NCI-H345 treated with DMSO at 0.1 percent for 48 hours (cell line): ENCODE data around the gene SCFD2.
"Not testable (repeated sequence)": the region's sequence is repeated elsewhere in the genome, so short reads cannot be mapped to it uniquely, and the experiment has no call there.

ENCODE experiments used
- DNase-seq: peaks from one replicate; lab custom pipeline; 2025; ENCODE audit not compliant: unreplicated experiment; lab: John Stamatoyannopoulos, UW

The SCFD2 gene

DNA sequence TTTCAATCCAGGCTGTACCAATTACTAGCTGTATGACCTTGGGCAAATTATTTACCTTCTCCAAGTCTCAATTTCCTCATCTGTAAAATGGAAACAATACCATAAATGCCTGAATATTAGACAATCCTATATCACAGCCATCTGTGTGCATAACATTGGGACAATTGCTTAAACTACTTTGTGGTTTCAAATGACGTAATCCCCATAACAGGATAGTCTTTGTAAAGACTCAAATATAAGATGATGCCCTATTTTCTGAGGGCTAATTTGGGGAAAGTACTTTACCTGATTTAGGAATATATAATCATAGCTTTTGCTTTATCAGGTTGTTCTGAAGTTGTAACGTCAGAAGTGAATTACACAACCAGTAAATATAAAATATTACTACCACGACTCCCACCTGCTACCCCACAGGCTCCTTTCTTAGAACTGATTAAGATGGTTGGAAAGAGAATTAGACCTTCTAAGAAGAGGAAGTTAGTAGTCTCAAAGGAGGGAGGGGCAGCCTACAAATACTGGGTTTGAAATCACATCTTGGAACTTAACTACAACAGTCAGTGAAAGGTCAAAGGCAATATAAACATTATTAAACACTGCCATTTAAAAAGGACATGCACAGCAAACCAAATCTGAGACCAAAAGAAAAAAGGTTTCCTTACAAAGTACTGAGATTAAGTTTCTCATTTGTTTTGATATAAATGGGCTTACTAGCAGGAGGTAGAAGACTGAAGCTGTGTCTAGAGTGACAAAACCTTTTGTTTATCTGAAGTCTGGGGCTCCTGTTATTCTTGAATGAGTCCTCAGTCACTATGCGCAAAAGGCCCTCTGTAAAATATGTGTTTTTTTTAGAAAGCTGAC is 215.0 kb downstream of the SCFD2 start:
- no peak for DNase-seq

GRCh38 chr4:53147711-53148110 is 218.2 kb downstream of the SCFD2 start:
- DNase-seq, result no peak

GRCh38 chr4:53147197-53147596 is 218.7 kb downstream of the SCFD2 start:
- no peak for DNase-seq

DNA sequence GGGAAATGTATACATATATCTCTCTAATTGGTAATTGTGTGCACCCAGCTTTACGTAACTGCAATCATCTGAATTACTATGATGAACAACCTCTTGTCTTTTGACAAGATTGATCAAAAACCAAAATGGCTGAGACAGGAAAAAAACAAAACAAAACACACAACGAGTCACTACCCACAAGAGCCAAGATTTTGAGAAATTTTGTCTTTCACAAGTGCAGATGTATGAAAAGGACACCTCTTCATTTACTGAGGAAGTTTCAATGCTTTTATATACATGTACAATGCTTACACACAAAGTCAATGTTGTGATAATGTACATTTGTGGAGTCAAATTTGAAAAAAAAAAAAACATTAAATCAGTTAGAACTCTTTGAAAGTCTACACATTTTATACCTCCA is 224.6 kb downstream of the SCFD2 start:
- no peak for DNase-seq

GRCh38 chr4:53139256-53139655 is 226.6 kb downstream of the SCFD2 start:
- DNase-seq, result not testable (repeated sequence)

GRCh38 chr4:53137468-53137867 is 228.4 kb downstream of the SCFD2 start:
- DNase-seq, result no peak

DNA sequence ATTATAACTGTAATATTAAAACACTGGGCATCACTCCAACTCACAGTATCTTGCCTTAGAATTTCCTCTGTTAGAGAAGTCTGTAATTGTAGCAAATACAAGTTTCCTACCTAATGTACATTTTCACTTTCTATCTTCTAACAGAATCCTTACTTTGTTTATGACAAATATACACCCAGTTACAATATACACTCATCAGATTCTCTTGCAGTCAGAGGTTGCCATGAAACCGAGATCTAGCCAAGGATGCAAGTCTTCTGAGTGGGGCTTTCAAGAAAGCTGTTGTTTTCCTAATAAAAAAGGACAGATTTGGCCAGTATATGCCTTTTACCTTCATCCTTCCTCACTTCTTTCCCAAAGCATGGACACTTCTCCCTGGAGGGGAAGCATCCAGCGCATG is 228.9 kb downstream of the SCFD2 start:
- DNase-seq, result no peak

GRCh38 chr4:53132132-53132891 is 233.5 kb downstream of the SCFD2 start:
- DNase-seq, result no peak

- DNase-seq, result no peak
Measured at GRCh38 chr4:53131562-53131925, 234.3 kb downstream of the SCFD2 start.

DNA sequence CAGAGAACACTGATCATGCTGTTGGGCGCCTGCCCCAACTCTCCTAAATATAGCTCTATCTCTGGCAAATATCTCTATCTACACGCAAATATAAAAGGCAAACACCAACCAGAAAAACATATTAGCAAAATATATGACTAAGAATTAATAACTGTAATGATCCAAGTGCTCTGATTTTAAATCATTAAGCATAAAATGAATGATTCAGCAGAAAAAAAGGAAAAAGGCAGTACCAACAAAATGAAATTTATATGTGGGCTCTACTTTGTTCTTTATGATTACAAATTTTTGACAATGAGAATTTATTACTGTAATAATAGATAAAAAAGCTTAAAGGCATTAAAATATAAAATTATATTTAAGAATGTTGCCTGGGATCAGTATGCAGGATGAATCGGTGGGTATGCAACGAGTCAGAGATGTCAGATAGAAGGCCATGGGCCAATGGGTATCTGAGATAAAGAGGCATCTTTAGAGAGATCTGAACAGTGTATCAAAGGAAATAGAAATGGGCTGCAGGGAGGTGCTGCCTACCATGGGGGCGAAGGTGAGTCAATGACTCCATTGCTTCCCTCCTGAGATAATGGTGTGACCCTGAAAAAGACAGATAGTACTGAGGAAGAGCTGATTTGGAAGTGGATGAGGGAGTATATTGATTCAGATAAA is 234.8 kb downstream of the SCFD2 start:
- no peak for DNase-seq

GRCh38 chr4:53128706-53129357 is 237.0 kb downstream of the SCFD2 start:
- DNase-seq, result no peak

DNA sequence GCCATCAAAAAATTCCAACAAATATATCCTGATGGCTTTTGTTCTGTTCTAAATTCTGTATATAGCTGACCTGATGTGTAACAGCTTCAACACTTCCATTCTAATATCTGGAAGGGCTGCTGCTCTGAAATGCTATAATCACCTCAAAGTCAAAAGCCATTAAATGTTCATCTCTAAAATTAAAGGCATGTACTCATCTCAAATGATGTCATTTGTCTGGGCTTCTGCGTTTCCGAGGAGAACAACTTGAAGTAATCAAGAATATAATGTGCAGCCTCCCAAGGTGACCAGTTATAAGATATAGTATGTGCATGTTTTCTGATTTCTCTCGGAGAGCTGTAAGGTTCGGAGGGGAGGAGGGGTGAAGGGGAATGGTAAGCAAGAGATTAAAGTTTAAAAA is 237.6 kb downstream of the SCFD2 start:
- no peak for DNase-seq

DNA sequence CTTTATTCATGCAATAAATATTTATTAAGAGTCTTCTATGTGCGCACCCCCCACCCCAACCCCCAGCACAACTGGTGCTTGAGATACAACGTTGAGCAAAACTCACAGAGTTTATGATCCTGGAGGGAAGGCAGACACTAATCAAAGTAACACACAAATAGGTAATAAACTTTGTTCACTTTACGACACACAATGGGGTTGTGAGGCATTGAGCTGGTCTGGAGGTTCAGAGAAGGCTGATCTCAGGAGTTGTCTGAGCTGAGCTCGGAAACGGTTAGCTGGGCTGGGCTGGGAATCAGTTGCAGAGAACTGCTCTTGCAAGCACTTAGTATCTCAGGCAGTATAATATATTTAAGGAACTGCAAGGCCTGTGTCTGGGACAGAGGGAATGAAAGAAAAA is 238.5 kb downstream of the SCFD2 start:
- no peak for DNase-seq

DNA sequence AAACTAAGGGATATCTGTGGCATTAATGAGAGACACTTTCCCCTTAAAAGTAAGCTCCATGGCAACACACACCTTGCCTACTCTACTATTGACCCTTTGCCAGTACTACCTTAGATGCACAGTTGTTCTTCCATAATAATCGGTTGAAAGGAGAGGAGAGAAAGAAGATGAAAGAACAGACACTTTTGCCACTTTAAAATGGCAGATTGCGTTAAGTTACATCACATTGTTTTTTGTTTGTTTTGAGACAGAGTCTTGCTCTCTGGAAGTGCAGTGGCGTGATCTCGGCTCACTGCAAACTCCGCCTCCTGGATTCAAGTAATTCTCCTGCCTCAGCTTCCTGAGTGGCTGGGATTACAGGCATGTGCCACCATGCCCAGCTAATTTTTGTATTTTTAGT is 239.8 kb downstream of the SCFD2 start:
- no peak for DNase-seq

DNA sequence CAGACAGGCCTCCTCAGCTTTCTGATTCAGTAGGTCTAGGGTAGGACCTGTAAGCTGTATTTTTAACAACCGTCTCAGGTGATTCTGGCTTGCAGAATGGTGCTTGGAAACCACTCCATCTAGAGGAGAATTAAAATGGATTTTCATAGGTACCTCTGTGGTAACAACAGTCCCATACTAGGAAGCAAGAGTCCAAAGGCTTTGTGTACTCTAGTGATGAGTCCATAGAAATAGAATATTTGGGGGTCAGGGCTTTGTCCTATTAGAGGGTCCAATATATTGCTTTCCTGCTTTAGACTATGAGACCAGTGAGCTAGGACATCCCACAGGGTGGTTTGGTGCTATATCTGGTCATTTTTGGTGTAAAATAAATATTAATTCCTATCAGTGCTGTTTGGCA is 242.0 kb downstream of the SCFD2 start:
- no peak for DNase-seq

GRCh38 chr4:53123171-53123570 is 242.7 kb downstream of the SCFD2 start:
- no peak for DNase-seq

DNA sequence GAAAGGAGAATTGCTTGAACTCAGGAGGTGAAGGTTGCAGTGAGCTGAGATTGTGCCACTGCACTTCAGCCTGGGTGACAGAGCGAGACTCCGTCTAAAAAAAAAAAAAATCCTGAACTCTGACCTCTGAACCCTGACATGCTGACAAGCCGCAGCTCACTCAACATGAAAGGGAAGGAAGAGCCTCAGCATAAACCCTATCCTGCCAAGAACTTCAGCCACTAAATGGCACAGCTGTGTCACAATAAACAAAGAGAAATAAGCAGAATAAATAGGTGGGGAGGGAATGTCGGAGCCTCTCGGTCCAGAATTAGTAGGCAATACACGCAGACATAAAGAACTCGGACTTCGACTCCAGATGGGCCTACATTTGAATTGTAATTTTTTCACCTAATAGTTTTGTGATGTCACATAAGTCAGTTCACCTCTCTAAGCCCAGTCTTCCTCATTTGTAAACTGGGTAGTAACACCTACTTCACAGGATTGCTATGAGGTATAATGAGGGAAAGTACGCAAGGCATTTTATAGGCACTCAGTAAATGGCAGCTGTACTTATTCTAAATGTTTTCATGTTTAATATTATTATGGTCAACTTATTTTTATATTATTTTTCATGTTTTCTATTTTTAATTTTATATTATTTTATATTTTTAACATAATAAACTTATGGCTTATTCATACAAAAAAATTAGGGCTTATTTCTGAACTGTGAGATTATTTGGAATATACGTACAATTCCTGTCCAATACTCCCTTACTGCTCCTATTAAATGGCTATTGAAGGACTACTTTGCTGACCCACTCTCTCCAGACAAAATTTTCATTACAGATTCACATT is 243.4 kb downstream of the SCFD2 start:
- DNase-seq, result no peak

DNA sequence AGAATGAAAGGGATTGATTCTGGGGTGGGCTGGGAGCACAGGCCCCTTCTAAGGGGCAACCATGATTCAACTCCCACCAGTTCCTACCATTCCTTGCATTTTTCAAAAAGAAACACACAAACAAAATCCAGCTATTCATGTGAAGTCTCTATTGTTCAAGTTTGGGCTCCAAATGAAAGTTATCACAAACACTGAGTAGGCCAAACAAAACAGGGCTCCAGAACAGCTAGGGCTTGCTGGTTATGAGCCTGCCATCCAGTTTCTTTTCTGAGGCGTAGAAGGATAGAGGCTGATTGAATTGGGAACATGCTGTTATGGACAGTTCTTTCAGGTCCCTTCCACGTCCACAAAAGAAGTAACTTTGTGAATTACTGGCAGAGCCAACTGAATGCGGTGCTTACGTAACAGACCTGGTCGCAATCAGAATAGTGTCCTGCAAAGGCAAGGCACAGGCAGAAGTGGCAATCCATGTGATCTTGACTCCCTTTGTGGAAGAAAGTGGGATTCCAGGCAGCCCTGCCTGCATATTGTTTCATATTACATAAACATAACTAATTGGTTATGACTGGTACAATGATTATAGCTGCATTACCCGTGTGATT is 244.5 kb downstream of the SCFD2 start:
- no peak for DNase-seq

DNA sequence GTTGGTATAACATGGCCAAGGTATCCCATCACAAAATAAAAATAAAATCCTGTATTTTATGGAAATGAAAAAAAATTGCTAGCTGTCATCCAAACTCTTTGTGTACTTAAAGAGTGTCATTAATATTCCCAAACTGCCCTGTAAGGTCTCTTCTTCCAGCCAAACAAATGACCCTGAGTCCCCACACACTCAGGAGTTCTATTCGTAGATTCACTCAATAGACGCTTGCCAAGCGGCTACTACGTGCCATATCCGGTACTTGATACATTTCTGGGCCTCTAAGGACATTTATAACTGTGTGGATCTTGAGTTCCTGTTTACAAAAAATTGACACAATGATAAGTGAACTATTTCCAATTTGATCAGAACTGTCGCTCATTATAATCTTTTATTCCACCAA is 245.1 kb downstream of the SCFD2 start:
- DNase-seq, result no peak

DNA sequence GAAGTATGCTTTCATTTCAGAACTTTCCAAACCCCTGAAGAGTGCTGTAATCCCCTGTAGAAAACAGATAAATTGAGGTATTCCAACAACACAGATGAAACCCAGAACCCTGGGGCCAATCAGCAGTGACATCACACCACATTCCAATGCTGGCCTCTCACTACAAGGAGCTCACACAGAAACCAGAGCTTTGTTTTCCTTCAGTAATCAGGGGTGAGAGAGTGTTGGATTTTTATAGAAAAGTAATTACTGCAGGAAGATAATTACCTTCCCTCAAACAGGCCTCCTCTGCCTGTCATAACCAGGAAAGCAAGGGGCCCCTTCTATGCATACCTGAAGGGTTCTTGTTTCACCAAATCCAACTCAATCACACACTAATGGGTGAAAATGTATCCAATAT is 246.2 kb downstream of the SCFD2 start:
- DNase-seq, result no peak
